ENCODE measurements around the gene PHOX2B. TPM values are rescaled to one million over a fixed set of nuclear protein-coding genes. Genes with fewer than 3 reads are reported as not detected.

PHOX2B gene
- total RNA-seq, 1 donor from 2014 or later: not detected

- Histone ChIP-seq H4K20me1 (ENCODE audit: insufficient read depth, low read length) (peaks cover 6% of the 10 kb centered on the region), H3K27ac (ENCODE audit: low read depth, low read length) (no peak overlapping the region), H3K79me2 (ENCODE audit: insufficient read depth, low read length) (no peaks in the 10 kb centered on the region), H3K27me3 (ENCODE audit: insufficient read depth, low read length) (peaks cover 87% of the 10 kb centered on the region), H3K4me1 (ENCODE audit: insufficient read depth, low read length) (peaks cover 2% of the 10 kb centered on the region), H3K9ac (ENCODE audit: low read length) (no peak overlapping the region), H3K4me2 (ENCODE audit: low read length) (no peak overlapping the region), H3K9me3 (ENCODE audit: insufficient read depth, low read depth, low read length) (peaks cover 3% of the 10 kb centered on the region), H3K4me3 (ENCODE audit: insufficient read depth, low read depth, low read length) (no peak overlapping the region), H3K36me3 (ENCODE audit: insufficient read depth, low read length) (no peaks in the 10 kb centered on the region), H2AFZ (ENCODE audit: low read depth, low read length) (no peak overlapping the region)
- no peak for FAIRE-seq
- DNase-seq (ENCODE audit: low read depth): no peak
- Mint-ChIP-seq H3K4me3 (ENCODE audit: unreplicated experiment) (no peak overlapping the region), H3K36me3 (ENCODE audit: low read depth, unreplicated experiment) (no peaks in the 10 kb centered on the region), H3K9me3 (ENCODE audit: unreplicated experiment) (peaks cover 29% of the 10 kb centered on the region), H3K27me3 (ENCODE audit: low read depth, unreplicated experiment) (peaks cover 95% of the 10 kb centered on the region), H3K27ac (ENCODE audit: unreplicated experiment) (no peak overlapping the region), H3K4me1 (ENCODE audit: low read depth, unreplicated experiment) (peaks cover 2% of the 10 kb centered on the region)
- peak; percentile 29 for TF ChIP-seq EZH2 (IDR thresholded peaks at IDR 0.05; ENCODE audit: insufficient read depth, low read length)
- TF ChIP-seq, protein P1, sequence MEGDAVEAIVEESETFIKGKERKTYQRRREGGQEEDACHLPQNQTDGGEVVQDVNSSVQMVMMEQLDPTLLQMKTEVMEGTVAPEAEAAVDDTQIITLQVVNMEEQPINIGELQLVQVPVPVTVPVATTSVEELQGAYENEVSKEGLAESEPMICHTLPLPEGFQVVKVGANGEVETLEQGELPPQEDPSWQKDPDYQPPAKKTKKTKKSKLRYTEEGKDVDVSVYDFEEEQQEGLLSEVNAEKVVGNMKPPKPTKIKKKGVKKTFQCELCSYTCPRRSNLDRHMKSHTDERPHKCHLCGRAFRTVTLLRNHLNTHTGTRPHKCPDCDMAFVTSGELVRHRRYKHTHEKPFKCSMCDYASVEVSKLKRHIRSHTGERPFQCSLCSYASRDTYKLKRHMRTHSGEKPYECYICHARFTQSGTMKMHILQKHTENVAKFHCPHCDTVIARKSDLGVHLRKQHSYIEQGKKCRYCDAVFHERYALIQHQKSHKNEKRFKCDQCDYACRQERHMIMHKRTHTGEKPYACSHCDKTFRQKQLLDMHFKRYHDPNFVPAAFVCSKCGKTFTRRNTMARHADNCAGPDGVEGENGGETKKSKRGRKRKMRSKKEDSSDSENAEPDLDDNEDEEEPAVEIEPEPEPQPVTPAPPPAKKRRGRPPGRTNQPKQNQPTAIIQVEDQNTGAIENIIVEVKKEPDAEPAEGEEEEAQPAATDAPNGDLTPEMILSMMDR (IDR thresholded peaks at IDR 0.05; ENCODE audit: insufficient read depth, low read depth, low read length): no peak
Observed at GRCh38 chr4:41750626-41751448, 2.3 kb upstream of the PHOX2B start.

DNA sequence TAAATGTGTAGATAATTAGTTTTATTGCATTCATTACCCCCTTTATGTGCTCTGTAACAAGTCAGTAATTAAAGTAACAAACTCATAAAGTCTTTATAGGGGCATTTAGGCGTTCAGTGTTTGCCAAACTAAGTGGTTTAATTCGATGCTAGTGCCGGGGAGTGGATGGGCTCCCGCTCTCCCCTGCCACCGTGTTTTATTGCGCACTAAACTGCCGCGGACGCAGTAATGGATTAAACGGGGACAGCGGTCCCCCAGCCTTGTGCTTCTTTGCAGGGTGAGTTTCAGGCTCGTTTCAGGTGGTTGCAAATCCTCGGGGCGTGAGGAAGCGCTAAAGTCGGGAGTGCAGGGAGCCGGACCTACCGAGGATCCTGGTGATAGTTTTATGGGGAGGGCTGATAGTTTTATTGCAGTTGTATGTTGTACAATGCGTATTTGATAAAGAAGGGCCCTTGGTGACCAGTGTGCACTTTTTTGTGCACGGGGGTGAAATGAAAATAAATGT, 1.6 kb upstream of the PHOX2B start:
- Histone ChIP-seq H3K27ac (ENCODE audit: low read depth, low read length) (no peak overlapping the region), H3K4me3 (ENCODE audit: insufficient read depth, low read depth, low read length) (no peak overlapping the region), H4K20me1 (ENCODE audit: insufficient read depth, low read length) (peaks cover 6% of the 10 kb centered on the region), H3K27me3 (ENCODE audit: insufficient read depth, low read length) (peaks cover 86% of the 10 kb centered on the region), H3K9ac (ENCODE audit: low read length) (no peak overlapping the region), H3K79me2 (ENCODE audit: insufficient read depth, low read length) (no peaks in the 10 kb centered on the region), H3K4me1 (ENCODE audit: insufficient read depth, low read length) (peaks cover 2% of the 10 kb centered on the region), H3K9me3 (ENCODE audit: insufficient read depth, low read depth, low read length) (peaks cover 3% of the 10 kb centered on the region), H3K36me3 (ENCODE audit: insufficient read depth, low read length) (no peaks in the 10 kb centered on the region), H2AFZ (ENCODE audit: low read depth, low read length) (no peak overlapping the region), H3K4me2 (ENCODE audit: low read length) (no peak overlapping the region)
- no peak overlapping the region for H3K27ac Mint-ChIP-seq (ENCODE audit: unreplicated experiment)
- peak; percentile 52 for TF ChIP-seq EZH2 (IDR thresholded peaks at IDR 0.05; ENCODE audit: insufficient read depth, low read length)
- TF ChIP-seq, protein P1 (IDR thresholded peaks at IDR 0.05; ENCODE audit: insufficient read depth, low read depth, low read length): no peak
- H3K4me1 Mint-ChIP-seq (ENCODE audit: low read depth, unreplicated experiment): peaks cover 2% of the 10 kb centered on the region
- H3K9me3 Mint-ChIP-seq (ENCODE audit: unreplicated experiment): peaks cover 29% of the 10 kb centered on the region
- H3K36me3 Mint-ChIP-seq (ENCODE audit: low read depth, unreplicated experiment): peaks cover 1% of the 10 kb centered on the region
- FAIRE-seq (no peak), DNase-seq (ENCODE audit: low read depth) (no peak)
- no peak overlapping the region for H3K4me3 Mint-ChIP-seq (ENCODE audit: unreplicated experiment)
- peaks cover 91% of the 10 kb centered on the region for H3K27me3 Mint-ChIP-seq (ENCODE audit: low read depth, unreplicated experiment)

DNA sequence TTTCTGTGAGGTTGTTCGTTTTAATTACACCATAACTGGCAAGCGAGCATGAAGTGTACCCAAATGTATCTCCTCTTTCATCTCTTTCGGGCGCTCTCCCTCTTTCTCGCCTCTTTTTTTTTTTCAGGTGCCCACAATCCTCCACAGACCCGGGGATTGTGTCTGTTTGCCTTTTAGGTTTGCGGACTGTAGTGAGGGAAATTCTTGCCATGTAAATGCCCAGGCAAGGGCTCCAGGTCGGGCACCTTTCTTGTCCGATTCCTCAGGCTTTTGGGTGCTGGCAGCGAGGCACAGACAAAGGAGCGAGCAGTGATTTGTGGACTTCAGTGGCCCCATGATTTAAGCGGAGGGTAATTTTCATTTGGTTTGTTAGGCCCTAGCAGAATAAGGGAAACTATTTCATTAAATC, 1.1 kb upstream of the PHOX2B start:
- Histone ChIP-seq H3K4me1 (ENCODE audit: insufficient read depth, low read length) (peaks cover 2% of the 10 kb centered on the region), H3K27me3 (ENCODE audit: insufficient read depth, low read length) (peaks cover 90% of the 10 kb centered on the region), H3K4me3 (ENCODE audit: insufficient read depth, low read depth, low read length) (no peak overlapping the region), H2AFZ (ENCODE audit: low read depth, low read length) (no peak overlapping the region), H3K27ac (ENCODE audit: low read depth, low read length) (no peak overlapping the region), H3K9ac (ENCODE audit: low read length) (no peak overlapping the region), H3K79me2 (ENCODE audit: insufficient read depth, low read length) (no peaks in the 10 kb centered on the region), H3K4me2 (ENCODE audit: low read length) (no peak overlapping the region), H3K9me3 (ENCODE audit: insufficient read depth, low read depth, low read length) (peaks cover 3% of the 10 kb centered on the region), H4K20me1 (ENCODE audit: insufficient read depth, low read length) (peaks cover 6% of the 10 kb centered on the region), H3K36me3 (ENCODE audit: insufficient read depth, low read length) (no peaks in the 10 kb centered on the region)
- H3K4me3 Mint-ChIP-seq (ENCODE audit: unreplicated experiment): no peak overlapping the region
- no peak overlapping the region for H3K27ac Mint-ChIP-seq (ENCODE audit: unreplicated experiment)
- peaks cover 2% of the 10 kb centered on the region for H3K4me1 Mint-ChIP-seq (ENCODE audit: low read depth, unreplicated experiment)
- DNase-seq (ENCODE audit: low read depth): no peak
- TF ChIP-seq, protein P1 (IDR thresholded peaks at IDR 0.05; ENCODE audit: insufficient read depth, low read depth, low read length): no peak
- peak; percentile 73 for TF ChIP-seq EZH2 (IDR thresholded peaks at IDR 0.05; ENCODE audit: insufficient read depth, low read length)
- peaks cover 90% of the 10 kb centered on the region for H3K27me3 Mint-ChIP-seq (ENCODE audit: low read depth, unreplicated experiment)
- H3K9me3 Mint-ChIP-seq (ENCODE audit: unreplicated experiment): peaks cover 31% of the 10 kb centered on the region
- H3K36me3 Mint-ChIP-seq (ENCODE audit: low read depth, unreplicated experiment): peaks cover 2% of the 10 kb centered on the region
- FAIRE-seq: no peak

All from astrocyte (in vitro differentiated cells and primary cell).